HG02759 (cell line): ENCODE measurements around the gene KEL.

Source experiments
- ATAC-seq: cut with Tn5 transposase; IDR thresholded peaks from one replicate; pipeline ENCODE4 v1.9.1; 2021; ENCODE audit warnings: mild to moderate bottlenecking, moderate library complexity; ENCODE audit not compliant: unreplicated experiment

Gene KEL

DNA sequence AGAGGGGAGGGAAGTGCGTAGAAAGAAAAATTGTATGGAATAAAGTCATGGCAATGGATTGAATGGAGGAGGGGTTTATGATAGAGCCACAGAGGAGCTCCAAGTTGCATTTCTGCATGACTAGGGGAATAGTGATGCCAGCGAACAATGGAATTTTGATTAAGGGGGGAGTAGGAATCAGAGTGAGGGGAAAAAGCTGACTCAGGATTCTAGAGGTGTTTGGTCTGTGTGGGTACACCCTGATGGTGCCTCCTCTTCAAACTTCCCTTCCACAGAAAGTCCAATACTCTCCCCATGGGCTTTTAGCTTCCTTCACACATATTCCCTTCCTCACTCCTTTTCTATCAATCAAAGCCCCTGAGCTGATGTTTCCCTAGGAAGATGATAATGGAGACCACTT, 1.8 kb upstream of the KEL start:
- ATAC-seq: no peak

DNA sequence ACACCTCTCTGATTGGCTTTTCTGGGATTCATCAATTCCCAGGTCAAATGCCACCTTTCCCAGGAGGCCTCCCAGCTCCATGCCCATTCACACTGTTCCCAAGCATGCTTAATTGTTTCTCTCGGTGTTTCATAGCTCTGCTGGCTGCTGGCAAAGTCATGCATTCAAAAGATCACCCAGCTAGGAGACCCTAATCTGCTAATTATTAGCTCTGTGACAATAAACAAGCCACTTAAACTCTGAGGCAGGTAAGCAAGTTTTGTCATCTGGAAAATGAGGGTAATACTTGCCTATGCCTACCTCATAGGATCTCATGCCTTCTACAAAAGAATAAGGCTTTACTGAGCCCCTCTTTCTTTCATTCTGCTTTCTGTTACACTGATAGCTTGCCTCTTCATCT, 828 bp upstream of the KEL start:
- no peak for ATAC-seq

DNA sequence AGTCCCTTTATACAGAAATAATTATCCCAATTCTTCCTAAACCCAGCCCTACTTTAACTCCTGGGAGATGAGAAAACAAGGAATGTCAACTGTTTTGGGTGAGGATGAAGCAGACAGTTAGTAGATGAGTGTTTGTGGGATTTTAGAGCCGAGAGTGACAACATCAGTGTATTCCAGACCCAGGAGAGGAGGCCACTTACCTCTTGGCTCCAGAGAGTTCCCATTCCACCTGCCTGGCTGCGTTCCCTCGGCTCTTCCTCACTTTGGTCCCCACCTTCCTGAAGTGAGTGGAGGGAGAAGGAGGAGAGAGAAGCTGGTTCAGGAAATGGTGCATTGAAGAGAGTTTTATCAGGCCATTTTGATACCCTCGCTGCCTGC, 579 bp downstream of the KEL start:
- ATAC-seq: no peak

DNA sequence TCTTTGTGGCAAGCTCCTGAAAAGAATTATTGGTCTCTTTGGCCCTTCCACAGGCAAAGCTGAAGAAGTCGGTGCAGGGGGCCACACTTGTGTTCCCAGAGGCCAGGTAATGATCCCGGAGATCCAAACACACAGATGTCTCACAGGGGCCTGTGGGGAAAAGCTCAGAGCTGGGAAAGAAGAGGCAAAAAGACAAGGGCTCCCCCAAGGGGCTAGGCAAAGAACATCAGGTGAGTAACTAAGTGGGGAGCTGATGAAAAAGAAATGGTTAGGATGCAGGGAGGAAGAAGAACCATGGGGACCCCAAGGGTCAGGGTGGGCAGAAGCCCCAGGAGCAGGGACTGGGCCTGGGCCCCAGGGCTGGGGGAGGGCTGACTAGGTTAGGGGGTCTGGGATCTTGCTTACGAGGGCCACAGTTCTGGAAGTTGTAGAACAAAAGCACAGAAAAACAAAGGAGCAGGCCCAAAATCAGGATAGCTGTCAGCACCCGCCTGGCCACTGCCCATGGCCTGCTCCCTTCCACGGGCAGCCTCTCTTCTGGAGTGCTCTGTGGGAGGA, 1.1 kb downstream of the KEL start:
- ATAC-seq: no peak

DNA sequence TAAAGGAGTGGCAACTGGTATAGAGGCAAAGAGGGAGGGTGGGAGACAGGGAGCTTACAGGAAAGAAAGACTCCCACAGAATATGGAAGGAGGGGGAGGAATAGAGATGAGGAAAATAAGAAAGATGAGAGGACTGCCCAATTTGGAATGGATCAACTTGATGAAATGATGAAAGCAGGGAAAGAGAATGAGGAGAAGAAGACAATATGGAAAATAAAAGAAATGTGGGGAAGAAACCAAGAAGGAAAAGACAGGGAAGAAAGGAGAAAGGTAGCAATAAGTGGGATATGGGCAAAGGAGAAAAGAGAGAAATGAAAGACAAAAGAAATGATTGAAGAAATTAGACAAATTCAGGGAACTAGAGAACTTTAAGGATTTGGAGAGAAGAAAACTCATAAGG, 3.0 kb downstream of the KEL start:
- no peak for ATAC-seq

DNA sequence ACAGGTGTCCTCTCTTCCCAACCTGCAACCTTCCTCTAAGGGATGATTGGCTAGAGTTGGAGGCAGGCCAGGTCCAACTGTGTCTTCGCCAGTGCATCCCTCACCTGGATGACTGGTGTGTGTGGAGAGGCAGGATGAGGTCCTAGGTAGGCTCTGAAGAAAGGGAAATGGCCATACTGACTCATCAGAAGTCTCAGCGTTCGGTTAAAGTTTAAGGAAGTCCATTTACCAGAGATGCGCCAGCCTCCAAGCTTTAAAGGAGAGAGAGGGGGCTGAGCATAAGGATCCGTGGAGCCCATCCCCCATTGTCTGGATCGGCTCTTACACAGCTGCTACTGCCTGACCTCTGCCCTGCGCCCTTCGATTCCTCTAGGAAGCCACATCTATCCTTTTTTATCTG, 4.4 kb downstream of the KEL start:
- no peak for ATAC-seq

DNA sequence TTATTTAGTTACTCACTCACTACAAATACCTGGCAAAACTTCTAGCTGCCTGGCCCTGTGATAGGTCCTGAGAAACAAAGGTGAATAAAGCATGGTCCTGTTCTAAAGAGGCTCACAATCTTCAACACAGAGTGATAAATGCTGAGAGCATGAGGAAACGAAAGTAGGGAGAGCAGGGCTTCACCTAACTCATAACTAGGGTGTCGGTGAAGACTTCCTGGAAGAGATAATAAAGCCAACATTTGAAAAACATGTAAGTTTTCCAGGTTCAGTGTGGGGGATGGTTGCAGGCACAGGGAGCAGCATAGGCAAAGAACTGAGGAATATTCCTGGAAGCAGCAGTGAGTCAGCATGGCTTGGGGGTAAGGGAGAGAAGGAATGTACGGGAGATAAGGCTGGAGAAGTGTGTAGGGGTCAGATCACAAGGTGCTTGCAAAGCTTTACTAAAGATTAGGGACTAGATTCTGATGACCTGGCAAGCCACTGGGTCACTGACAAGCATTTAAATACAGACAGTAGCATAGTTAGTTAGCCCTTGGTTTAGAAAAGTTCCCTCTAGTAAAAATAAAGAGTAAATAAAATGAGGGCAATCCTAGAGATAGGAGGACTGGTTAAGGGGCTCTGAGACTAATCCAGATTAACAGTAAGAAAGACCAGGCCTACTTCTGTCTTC, 5.1 kb downstream of the KEL start:
- ATAC-seq: no peak

DNA sequence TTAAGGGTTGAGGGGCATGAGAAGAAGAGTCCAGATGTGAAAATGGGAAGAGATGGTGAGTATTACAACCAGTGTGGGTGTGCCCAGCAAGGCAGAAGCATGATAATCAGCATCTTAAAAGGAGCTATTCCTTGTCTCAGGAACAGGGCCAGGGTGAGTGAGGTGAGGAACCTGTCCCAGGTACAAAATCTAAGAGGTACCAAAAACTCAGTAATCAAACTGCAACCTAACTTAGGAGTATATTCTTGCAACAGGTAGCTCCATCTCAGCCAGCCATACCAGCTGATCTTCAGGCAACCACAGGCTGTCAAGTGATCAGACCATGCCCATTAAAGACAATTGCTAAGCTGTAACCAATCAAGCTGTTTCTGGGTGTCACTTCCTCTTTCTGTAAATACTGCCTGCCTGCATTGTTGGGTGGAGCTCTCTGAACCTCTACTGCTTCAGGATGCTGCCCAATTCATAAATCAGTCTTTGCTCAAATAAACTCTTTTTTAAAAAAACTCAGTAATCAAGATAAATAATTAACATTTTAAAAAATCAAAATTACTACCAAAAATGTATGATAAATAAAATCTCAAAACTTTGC, 7.4 kb downstream of the KEL start:
- no peak for ATAC-seq

DNA sequence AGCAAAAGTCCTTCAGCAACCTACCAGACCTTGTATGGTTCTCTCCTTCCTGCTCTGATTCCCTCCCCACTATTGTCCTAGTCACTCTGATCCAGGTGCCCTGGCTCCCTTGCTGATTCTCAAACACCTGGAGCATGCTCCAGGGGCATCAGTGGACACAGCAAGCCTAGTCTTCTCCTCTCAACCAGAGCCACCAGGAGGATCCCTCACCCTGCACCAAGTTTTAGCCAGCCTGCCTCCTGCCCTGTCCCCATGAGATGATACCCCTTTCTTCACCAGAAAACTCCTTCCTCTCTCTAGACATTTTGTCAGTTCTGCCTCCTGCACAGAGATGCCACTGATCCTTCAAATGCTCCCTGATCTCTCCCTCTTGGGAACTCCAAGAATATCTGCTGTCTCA, 11.9 kb downstream of the KEL start:
- no peak for ATAC-seq

DNA sequence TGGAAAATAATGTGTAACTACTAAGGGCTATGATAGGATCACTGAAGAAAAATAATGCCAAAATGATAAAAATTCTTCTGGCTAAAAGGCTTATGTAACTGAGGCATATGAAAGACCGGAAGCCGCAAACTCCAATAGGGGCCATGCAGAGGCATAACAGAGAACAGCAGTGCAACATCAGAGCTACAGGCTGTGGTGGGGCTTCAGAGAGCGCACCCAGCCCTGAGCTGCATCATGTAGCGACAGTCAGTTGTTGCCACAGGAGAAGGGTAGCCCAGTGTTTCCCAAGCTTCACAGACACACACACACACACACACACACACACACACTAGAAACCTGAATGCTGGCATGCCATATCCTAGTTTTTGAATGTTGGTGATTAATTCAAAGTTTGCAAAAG, 13.6 kb downstream of the KEL start:
- no peak for ATAC-seq

DNA sequence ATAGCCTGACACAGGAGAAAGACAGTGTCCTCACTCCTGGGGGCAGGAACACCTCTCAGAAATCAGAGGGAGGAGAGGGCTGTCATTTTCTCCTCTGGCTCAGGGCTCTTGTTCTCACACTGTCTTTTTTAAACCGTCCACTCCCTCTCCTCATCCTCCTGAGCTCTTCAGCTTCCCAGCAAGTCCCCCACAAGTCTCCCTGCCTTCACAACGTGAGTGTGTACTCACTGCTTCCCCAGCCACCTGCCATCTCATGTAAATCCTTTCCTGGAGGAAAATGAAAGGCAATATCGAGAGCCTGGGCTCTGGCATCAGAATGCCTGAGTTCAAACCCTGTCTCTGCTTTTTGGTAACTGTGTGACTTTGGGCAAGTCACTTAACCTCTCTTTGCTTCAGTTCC, 17.2 kb downstream of the KEL start:
- ATAC-seq: no peak

DNA sequence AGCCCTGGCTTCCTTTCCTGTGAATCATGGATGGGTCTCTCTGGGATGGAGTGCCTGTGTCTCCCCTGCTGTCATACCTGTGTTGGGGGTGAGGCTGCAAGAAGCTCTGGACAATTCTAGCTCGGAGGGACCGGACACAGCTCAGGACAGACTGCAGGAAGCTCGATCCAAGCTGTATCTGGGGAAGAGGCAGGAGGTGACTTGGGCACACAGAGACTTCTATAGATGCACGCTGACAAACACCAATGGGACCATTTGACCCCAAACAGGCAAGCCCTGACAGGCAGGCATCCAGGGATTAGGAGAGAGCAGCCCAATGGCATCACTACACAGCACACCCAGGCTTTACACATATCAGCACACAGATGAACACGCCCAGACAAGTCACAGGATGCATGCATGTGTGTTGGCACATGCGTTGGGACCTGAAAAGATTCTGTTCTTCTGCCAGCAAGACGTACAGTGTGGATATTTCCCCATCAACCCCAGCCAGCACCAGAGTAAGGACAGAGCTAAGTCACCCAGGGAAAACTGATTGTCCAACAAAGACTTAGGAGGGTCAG, 18.4 kb downstream of the KEL start:
- ATAC-seq: no peak

DNA sequence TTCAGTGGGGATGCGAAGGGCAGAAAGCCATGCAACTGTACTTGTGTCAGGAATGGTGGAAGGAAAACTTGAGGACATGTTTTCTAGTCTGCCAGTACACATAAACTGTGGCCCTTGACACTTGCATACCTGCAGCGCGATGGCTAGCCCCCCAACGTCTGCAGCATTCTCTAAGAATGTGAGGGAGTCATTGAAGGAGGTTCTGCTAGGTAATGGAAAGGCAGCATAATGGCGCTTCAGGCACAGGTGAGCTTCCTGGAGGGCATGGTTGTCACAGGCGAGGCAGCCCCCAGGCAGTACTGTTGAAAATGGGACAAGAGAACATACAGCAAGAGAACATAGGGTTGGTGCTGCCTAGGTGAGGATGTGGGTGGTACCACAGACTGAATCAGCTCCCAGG, 19.4 kb downstream of the KEL start:
- no peak for ATAC-seq

DNA sequence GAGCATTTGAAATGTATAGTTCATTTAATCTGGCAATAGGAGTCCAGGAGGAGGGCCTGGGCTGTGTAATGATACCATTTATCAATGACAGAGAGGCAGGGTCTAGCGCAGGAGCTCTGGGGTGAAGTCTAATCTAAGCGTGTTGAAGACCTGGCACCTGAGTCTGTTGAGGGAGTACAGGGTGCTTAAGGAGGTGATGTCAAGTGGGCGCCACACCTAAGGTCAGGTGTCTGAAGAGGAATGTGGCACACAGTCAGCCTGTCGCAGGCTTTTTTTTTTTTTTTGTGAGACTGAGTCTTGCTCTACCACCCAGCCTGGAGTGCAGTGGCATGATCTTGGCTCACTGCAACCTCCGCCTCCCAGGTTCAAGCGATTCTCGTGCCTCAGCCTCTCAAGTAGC, 20.6 kb downstream of the KEL start:
- no peak for ATAC-seq

DNA sequence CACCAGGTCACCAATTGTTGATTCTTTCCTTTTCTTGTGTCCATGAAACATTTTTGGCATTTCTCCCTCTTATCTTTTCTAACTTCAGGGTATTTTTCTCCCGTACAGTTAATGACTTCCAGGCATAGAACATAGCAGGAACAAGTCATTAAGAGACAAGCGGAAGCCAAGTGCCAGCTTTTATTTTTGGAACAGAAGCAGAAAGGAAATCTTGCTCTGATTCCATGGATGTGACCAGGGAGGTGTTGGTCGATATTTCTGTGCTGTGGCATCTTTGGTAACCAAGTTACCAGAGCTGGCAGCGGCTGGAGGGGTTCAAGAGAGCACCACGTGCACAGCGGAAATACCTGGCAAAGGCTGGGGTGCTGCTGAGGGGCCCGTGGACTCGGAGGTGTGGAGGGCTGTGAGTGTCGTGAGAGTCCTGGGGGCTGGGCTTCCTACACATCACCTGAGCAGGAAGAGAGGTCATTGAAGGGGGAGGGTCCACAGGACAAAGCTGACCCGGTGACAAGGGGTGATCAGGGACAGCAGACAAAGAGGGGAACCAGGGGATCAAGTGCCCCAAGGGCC, 21.1 kb downstream of the KEL start:
- ATAC-seq: no peak

DNA sequence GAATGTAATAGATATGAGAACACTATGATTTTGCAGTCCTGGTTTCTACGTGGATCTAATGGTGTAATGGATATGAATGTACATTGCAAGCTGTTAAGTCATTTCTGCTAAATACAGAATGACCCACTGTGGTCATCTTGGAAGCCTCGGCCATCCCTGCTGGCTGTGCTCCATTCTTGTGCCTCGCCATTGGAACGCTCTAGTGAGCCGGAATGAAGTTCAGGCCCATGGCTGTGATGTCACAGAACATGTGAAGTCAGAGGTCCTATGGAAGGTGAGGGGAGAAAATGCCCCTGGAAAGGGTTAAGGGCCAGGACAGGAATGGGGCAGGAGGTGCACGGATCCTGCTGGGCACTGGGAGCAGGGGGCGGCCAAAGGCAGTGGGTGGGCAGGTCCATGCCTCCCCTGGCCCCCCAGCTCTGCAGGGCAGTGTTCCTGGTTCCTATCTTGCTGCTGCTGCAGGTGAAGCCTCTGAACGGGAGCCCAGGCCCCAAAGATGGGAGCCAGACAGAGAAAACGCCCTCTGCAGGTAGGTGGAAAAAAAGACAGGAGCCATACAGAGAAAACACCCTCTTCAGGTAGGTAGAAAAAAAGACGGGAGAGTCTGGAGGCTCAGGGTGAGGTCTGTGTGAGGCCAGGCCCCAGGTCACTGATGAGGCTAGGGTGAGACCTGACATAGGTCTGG, 22.8 kb downstream of the KEL start, which contains the start of gene LLCFC1:
TSS of gene LLCFC1 (plus strand) at position 259 of the 685 bp plus-strand sequence. CDS start at position 397, 138 bp downstream.
- ATAC-seq: no peak

DNA sequence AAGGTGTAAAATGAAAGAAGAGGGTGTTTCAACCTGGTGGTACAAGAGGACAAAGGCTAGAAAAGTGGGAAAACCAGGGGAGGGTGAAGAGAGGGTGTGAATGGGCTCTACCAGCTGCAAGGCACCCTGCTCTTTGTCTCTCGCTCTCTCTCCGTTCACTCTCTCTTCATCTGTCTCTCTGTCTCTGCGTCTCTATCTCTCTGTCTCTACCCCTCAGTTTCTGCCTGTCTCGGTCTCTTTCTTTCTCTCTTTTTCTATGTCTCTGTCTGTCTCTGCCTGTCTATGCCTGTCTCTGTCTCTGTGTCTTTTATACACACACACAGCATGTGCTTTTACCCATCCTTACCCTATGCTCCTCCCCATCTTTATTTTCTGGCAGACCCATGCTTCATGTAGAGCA, 23.6 kb downstream of the KEL start:
- no peak for ATAC-seq

DNA sequence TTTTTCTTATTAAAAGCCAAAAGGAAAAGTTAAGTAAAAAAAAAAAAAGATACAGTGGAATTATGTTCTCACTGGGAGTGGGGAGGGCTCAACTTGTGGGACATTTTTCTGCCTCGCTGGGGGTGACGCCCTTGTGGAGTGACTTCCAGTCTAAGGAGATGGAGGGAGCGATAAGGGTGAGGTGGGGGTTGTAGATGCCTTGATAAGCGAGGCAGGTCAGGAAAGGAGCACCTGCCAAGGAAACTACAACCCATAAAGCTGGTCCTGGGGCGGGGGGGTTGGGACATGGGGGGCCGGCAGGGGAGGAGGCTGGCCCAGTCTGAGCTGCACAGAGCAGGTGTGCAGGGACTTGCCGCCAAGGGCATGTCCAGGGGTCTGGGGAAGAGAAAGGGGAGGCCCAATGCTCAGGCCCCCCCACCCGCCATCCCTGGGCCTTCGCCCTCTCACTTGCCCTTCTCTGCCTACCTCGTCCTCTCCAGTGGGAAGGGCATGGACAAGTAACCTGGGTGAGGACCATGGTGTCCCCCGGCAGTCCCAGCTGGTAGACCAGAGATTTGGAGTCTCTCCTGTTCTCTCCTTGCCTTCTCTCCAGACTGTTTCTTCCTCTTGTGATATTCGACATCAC, 26.1 kb downstream of the KEL start:
- ATAC-seq: no peak

DNA sequence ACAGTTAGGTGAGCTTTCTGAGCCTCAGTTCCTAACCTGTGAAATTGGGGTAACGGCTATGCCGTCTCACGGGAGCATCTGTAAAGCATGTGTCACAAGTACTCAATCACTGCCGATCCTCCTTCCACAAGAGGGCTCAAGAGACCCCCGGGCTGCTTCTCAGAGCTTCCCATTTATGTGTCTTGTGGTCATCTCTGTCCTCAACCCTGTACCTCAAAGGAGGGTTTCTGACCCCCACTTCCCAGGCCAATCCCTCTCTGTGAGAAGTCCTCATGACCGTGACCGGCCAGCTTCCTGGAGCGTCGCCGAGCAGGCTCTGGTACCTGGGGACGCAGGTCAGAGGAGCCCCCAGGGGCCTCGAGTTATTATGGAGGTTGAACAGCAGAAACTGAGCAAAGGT, 28.1 kb downstream of the KEL start:
- ATAC-seq: no peak

DNA sequence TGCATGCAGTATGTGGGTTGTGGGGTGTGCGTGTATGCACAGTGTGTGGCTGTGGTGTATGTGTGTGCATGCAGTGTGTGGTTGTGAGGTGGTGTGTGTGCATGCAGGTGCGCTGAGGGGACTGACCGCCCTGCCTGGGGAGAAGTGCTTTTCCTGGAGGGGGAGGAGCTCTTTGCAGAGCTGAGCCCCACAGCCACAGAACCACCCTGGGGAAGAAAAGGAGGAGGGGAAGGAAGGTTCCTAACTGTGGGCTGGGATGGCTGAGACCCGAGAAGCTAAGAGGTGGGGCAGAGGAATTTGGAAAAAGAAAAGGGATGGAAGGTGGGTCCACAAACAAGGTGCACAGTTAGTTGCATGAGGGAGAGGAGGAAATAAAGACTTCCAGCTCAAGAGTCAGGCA, 28.5 kb downstream of the KEL start, which contains the start of gene TRPV5:
TSS of gene TRPV5 (minus strand) at position 123 of the 400 bp plus-strand sequence. CDS start 287 bp downstream, outside the sequence.
- ATAC-seq: no peak

DNA sequence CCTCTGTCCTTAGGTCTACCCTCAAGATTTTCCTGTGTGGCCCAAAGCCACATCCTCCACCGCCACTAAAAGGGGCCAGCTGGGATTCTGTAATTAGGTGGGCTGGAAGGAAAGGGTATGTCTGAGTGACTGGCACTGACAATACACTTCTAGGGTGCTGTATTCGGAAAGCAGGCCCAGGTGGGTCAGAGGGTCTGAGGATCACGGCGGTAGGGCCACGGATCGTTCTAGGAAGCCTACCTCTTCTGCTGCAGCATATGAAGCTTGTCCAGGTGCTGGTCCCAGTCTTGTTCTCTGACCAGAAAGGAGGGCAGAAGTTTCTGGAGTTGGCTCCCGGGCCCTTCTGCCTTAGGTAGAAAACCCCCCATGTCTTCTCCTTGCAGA, 29.1 kb downstream of the KEL start:
- no peak for ATAC-seq
